ENCODE results near the gene LRRC4B. TPM values are rescaled to one million over a fixed set of nuclear protein-coding genes. Genes with fewer than 3 reads are reported as not detected.

The LRRC4B gene
- total RNA-seq, 1 donor from 2014 or later, result 1.0 TPM

DNA sequence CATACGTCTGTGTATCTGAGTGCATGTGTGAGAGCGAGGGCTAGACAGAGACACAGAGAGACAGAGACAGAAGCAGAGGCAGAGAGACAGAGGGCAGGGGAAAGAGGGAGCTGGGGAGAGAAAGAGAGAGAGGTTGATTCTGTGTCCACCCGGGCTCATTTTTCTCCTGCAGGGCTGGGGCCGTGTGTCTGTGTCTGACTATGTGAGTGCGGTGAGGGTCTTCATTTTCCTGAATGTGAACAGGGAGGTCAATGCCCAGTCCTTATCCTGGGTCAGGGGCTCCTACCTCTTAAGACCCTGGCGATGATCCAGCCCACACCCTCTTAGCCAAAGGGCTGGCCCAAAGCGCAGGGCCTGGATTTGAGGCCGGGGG is 17.7 kb downstream of the LRRC4B start:
- Mint-ChIP-seq H3K4me1 (ENCODE audit: low read depth) (peaks cover 2% of the 10 kb centered on the region), H3K27me3 (peaks cover 62% of the 10 kb centered on the region), H3K27ac (no peak overlapping the region), H3K4me3 (ENCODE audit: low read depth) (no peak overlapping the region), H3K9me3 (ENCODE audit: low read depth) (no peaks in the 10 kb centered on the region), H3K36me3 (ENCODE audit: insufficient read depth) (no peaks in the 10 kb centered on the region)
- DNase-seq (ENCODE audit: low spot score, unreplicated experiment), result no peak
- TF ChIP-seq, protein P1, sequence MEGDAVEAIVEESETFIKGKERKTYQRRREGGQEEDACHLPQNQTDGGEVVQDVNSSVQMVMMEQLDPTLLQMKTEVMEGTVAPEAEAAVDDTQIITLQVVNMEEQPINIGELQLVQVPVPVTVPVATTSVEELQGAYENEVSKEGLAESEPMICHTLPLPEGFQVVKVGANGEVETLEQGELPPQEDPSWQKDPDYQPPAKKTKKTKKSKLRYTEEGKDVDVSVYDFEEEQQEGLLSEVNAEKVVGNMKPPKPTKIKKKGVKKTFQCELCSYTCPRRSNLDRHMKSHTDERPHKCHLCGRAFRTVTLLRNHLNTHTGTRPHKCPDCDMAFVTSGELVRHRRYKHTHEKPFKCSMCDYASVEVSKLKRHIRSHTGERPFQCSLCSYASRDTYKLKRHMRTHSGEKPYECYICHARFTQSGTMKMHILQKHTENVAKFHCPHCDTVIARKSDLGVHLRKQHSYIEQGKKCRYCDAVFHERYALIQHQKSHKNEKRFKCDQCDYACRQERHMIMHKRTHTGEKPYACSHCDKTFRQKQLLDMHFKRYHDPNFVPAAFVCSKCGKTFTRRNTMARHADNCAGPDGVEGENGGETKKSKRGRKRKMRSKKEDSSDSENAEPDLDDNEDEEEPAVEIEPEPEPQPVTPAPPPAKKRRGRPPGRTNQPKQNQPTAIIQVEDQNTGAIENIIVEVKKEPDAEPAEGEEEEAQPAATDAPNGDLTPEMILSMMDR (IDR thresholded peaks at IDR 0.05; ENCODE audit: unreplicated experiment), result no peak

DNA sequence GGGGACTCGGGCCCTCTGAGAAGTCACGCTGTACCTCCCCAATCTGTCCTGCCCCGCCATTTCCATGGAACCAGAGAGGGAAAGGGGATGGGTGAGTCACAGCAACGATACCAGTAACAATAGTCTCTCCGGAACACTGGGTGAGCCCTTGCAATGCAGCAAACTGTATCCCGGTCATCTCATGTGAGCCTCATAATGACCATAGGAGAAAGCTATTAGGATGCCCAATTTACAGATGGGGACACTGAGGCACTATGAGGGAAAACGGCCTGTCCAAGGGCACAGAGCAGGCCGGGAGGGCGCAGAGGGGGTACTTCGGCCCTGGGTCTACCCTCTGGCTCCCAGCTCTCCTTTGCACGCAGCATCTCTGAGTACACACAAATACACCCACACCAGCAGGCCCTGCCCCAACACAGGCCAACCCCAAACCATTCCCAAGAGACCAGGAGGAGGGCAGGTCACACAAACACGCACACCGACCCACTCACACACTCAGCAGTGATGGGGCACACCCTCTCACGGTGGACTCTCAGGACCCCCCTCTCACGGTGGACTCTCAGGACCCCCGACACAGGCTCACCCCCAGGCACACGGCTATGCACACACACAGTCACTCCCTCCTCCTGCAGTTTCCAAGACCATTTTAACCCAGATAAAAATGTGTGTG is 18.2 kb downstream of the LRRC4B start:
- Mint-ChIP-seq H3K27me3 (peaks cover 57% of the 10 kb centered on the region), H3K36me3 (ENCODE audit: insufficient read depth) (no peaks in the 10 kb centered on the region), H3K27ac (no peak overlapping the region), H3K4me3 (ENCODE audit: low read depth) (no peak overlapping the region), H3K9me3 (ENCODE audit: low read depth) (no peaks in the 10 kb centered on the region), H3K4me1 (ENCODE audit: low read depth) (peaks cover 2% of the 10 kb centered on the region)
- no peak for DNase-seq (ENCODE audit: low spot score, unreplicated experiment)
- TF ChIP-seq, protein P1 (IDR thresholded peaks at IDR 0.05; ENCODE audit: unreplicated experiment), result no peak

DNA sequence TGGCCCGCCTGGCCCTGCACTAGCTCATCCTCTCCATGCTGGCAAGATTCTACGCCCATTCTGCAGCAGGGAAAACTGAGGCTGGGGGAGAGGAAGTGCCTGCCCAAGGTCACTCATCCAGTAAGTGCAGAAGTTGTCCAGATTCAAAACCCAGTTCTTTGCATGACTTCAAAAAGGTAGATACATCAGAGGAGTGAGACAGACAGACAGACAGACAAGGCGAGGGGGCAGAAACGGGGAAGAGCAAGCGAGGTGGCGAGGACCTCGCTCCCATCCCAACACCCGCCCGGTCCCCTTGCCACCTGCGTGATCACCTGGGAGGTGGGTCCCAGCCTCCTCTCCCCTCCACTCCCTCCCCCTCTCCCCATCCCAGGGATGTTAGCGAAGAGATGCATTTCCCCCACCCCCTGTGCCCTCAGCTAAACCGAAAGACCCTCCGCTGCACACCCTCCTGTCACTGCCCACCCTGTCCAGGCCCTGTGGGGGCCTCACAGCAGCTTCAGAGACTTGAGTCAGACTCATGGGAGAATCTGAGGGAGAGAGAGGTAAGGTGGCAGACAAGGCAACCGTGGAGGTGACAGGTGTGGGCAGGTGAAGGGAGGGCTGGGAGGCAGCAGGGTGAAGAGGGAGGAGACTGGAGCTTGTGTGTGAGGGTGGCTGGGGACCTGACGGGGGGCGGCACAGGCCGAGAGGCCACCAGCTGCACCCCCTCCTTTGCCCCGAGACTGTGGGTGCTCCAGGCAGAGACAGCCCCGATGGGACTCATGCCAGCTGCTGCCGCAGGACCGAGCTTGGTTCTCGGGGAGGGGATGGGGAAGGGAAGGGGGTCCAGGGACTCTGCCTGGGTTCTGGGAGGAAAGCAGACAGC is 18.9 kb downstream of the LRRC4B start:
- H3K4me3 Mint-ChIP-seq (ENCODE audit: low read depth), result no peak overlapping the region
- H3K9me3 Mint-ChIP-seq (ENCODE audit: low read depth), result no peaks in the 10 kb centered on the region
- H3K27me3 Mint-ChIP-seq, result peaks cover 51% of the 10 kb centered on the region
- DNase-seq (ENCODE audit: low spot score, unreplicated experiment), result no peak
- peaks cover 2% of the 10 kb centered on the region for H3K4me1 Mint-ChIP-seq (ENCODE audit: low read depth)
- TF ChIP-seq, protein P1 (IDR thresholded peaks at IDR 0.05; ENCODE audit: unreplicated experiment), result no peak
- no peaks in the 10 kb centered on the region for H3K36me3 Mint-ChIP-seq (ENCODE audit: insufficient read depth)
- H3K27ac Mint-ChIP-seq, result no peak overlapping the region

DNA sequence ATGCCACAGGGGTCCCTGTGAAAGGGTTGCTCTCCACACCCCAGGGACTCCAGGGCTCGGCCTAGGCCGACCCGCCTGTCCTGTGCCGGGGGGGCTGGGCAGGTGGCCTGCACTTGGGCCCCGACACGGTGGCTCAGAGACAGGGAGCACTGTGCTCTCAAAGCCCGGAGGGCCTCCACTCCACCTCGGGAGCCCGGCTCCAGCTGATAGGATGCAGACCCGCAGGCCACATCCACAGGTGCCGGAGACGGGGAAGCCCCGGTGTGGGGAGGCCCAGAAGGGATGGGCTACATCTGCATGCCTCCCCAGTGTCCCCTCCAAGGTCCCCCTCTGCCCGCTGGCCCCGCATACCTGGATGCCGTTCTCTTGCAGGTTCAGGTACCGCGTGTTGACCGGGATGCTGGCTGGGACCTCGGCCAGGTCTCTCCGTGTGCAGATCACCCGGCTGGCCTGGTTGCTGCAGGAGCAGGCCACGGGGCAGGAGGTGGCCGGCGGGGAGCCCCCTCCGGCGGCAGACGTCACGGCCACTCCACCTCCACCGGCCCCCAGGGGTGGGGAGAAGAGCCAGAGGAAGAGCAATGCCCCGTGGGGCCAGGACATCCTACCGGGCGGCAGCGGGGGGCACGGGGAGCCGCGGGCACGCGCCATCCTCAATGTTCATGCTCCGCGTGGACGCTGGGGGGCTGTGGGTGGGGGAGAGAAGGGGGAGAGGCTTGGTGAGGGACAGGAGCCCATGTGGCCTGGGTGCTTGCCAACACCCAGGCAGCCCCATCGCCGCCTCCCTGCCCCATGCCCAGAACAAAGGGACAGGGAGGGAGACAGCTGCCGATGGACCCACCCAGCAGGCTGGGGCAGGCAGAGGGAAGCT is 19.8 kb downstream of the LRRC4B start:
- no peak for DNase-seq (ENCODE audit: low spot score, unreplicated experiment)
- Mint-ChIP-seq H3K4me3 (ENCODE audit: low read depth) (no peak overlapping the region), H3K9me3 (ENCODE audit: low read depth) (no peaks in the 10 kb centered on the region), H3K27me3 (peaks cover 44% of the 10 kb centered on the region), H3K36me3 (ENCODE audit: insufficient read depth) (no peaks in the 10 kb centered on the region), H3K27ac (no peak overlapping the region), H3K4me1 (ENCODE audit: low read depth) (peaks cover 2% of the 10 kb centered on the region)
- TF ChIP-seq, protein P1 (IDR thresholded peaks at IDR 0.05; ENCODE audit: unreplicated experiment), result no peak

Data from progenitor cell of endocrine pancreas (in vitro differentiated cells).